UCSD-AML1 (cell line): Measurements from ENCODE around the gene NMNAT1.
"Not testable (repeated sequence)": the region's sequence is repeated elsewhere in the genome, so short reads cannot be mapped to it uniquely, and the experiment has no call there.

ENCODE experiments used
- DNase-seq: peaks from one replicate; lab custom pipeline; 2025; ENCODE audit not compliant: unreplicated experiment; lab: John Stamatoyannopoulos, UW

The NMNAT1 gene

DNA sequence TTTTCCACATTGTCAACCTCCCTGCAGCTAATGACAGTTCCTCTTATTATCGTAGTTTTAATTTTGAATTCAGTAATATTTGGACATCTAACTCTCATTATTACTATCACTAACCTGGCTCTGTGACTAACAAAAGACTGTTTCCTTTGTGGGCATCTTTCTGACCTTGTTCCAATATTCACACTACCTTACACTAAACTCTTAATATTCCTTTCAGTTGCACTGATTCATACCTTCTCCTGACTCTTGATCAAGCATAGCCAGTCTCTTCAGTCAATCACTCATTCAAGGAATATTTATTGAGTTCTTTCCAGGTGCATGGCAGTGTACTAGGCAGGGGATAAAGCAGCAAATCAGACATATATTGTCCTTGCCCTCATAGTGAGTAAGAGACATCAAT lies 25.4 kb upstream of the NMNAT1 start:
- no peak for DNase-seq

DNA sequence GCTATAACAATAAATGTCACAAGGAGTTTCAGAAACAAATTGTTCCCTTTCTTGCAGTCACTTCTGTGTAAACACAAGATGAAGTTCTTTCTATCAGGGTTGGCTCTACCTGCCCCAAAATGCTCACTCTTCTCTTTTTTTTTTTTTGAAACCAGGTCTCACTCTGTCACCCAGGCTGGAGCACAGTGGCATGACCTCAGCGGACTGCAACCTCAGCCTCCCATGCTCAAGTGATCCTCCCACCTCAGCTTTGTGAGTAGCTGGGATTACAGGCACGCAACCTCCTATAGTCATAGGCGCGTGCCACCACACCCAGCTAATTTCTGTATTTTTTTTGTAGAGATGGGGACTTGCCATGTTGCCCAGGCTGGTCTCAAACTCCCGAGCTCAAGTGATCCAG lies 22.7 kb upstream of the NMNAT1 start:
- no peak for DNase-seq

DNA sequence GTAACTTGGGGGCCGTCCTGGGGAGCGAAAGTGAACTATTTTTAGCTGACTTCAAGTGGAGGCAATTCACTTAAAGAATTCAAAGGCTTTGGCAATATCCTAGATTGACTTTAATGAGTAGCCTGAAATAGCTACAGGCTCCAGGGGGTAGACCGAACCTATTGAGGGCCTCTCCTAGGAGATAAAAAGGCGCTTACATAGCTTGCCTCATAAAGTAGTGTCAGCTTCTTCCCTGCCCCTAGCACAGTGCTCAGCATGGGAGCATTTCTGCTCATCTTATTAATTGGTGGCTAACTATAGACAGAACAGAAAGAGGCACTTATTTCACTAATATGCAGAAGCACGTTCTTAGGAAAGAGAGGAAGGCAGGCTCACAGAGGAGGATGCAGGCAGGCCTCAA lies 20.9 kb upstream of the NMNAT1 start:
- DNase-seq: no peak

DNA sequence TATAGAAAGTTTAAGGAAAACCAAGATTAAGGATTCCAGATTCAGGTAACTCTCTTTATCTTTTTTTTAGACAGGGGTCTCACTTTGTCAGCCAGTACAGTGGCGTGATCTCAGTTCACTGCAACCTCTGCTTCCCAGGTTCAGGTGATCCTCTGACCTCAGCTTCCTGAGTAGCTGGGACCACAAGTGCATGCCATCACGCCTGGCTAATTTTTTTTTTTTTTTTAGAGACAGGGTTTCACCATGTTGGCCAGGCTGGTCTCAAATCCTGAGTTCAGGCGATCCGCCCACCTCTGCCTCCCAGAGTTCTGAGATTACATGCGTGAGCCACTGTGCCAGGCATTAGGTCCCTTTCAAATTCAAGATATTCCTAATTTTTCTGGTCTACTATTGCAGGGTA lies 16.0 kb upstream of the NMNAT1 start:
- DNase-seq: no peak

DNA sequence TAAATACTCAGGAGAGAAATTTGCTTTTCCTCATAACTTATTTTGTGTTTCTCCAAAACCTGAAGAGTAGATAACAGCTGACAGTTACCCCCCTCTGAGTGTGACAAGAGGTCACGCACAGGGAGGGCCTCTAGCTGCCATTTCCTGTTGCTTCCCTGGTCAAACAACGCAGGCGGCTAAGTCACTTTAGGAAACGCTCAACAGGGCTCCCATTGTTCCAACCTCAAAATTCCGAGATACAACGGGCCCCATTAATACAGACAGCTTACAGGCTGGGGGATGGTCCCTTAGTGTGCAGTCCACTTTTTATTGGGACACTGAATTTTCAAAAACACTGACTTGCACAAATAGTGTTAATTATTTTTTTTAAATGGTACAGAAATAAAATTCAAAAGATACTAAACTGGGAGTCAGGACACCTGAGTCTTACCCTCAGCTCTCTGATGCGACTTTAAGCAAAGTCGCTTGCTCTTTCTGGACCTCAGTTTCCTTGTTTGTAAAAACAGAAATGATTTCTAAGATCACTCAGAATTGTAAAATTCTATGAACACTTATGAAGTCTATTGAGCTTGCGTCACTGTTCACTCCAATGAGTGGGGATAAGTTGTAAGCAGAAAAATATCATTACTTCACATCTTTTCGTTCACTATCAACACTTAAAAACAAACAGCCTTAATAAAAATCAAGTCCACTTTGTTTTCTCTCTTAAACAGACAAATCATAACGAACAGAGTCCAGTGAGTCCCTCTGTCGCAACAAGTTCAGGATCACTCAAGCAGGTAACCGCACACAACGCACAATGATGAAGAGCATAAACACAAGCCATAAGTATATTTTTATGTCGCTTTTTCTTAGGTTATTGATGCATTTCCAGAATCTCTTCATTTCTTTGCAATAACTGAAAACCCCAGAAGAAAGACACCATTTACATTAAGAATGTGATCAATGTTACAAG lies 13.6 kb upstream of the NMNAT1 start:
- peak; percentile 17 for DNase-seq

DNA sequence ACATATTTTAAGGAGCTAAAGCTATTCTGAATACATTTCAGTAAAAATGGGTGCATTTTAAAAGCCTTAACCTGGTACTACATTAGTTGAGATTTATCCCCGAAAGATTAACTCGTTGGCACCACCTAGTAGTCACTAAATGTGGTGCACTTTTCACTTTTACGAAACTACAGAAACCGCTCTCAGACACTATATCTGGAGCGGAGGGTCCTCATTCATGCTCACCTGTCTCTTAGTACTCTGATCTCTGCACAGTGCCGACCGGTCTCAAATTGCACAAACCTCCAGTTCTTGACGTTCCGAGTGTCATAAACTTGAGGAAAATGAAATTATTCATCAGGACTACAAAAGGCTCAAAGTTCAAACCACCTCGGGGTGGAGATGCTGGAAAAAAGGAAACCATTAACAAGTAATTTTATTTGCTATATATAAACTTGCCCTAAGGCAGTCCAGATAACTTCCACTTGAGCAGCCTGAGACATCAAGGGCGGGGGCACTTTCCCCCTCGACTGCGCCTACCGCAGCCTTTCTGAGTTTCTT lies 806 bp upstream of the NMNAT1 start:
- peak; percentile 47 for DNase-seq

DNA sequence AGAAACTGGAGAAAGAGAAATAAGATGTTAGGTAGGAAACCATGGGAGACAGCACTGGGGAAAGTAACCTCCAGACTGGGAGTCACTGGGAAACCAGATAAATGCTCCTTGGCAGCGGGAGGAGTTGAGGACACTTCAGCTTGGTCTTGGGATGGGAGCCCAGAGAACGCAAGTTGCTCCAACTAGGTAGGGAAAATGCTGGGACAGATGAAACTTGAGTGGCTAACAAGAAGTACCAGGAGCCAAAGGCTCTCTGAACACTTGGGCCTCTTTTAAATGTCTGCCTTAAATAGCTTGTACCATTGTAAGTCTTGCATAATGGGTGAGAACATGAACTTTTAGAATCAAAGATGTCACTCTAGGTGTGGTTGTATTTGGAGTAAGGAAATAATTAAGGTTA lies 3.0 kb downstream of the NMNAT1 start:
- DNase-seq: no peak

DNA sequence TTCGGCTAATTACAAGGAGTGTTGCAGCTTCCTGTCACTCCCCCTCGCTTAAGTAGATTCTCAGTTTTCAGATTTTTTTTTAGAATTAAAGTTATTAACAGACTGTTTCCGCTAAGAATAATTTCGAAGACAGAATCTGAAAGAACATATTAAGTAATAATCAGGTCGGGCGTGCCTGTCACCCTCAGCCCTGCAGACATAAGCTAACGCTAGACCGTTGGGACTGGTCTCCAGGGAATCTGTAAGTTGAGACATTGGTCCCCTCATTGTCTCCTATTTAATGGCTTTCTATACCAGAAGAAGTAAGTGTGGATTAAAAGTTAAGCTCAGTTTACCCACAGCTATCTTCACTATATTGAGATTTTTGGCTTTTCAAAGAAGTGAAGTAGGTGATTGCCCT lies 14.5 kb downstream of the NMNAT1 start:
- no peak for DNase-seq

DNA sequence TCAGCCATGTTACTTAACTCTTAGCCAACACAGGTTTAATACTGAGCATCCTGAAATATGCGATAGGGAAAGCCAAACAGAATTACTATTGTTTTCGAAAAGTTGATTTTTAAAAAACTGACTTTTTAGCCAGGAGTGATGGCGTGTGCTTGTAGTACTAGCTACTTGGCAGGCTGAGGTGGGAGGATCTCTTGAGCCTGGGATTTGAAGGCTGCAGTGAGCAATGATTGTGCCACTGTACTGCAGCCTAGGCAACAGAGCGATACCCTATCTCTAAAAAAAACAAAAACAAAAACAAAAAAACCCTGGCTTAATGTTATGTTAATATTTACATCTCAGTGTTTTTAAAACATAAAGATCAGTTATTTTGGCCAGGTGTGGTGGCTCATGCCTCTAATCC lies 16.7 kb downstream of the NMNAT1 start:
- no peak for DNase-seq

DNA sequence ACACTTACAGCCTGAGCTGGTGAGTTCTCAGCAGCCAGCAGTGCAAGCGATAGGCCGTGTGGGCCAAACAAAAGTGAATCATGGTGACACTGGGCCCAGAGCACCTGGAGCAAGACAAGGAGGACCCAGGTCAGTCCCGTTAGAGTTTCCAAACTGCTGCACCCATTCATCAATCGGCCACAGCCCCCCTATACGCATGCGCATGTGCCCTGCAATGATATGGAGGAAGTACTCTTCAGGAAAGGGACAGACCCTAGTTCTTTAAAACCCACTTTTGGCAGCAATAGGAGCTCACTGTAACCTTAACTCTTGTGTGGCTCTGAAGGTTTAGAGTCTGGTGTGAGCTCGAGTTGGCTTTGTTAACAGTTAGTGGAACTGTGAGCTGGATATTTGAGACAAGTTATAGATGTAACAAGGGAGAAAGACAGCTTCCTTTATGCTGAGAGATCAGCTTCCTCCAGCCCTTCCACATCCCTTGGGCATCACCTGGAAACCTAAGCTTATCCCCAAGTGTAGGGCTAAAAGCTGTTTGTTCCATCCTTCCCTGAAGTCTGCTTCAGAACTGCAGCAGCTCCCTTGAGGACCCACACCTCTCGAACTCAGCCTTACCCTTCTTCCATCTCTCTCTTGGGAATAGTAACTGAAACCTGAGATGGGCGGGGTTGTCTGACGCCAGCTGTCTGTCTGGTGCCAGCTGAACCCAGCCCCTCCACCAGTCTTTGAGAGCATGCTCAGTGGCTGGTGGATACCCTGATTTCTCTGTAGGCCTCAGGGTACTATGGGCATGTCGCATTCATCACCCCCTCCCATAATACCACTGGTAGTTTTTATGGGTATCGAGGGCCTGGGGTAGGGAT lies 17.7 kb downstream of the NMNAT1 start:
- DNase-seq: no peak

DNA sequence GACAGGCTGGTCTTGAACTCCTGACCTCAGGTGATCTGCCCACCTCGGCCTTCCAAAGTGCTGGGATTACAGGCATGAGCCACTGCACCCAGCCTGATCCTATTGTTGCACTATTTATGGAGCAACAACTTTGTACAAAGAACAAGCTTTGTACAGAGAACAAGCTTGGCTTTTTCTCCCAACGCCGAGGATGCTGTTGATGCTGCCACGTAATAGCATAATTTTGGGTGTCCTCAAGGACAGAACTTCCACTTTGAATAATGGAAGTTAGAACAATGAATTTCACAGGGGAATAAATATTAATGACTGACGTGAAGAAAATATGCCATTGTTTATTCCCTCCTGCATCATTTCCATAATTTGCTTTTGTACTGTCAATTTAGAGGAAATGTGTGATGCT lies 41.0 kb downstream of the NMNAT1 start:
- DNase-seq: no peak

DNA sequence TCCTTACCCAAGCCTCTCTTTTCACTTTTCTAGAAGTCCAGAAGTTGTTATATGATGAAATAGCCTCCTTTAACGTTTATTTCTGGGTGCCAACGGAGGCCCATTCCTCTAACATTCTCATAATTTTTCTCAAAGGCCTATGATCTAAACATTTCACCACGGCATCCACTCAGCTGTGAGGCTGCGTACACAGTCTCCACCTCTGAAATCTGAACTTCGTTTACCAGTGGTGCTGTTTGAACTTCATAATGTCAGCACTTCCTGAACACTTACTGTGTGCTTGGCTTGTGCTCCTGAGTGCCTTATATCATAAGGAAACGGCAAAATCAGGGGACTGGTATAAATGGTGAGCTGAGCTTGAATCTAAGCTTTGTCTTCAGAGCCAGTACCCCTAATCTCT lies 41.7 kb downstream of the NMNAT1 start:
- no peak for DNase-seq

DNA sequence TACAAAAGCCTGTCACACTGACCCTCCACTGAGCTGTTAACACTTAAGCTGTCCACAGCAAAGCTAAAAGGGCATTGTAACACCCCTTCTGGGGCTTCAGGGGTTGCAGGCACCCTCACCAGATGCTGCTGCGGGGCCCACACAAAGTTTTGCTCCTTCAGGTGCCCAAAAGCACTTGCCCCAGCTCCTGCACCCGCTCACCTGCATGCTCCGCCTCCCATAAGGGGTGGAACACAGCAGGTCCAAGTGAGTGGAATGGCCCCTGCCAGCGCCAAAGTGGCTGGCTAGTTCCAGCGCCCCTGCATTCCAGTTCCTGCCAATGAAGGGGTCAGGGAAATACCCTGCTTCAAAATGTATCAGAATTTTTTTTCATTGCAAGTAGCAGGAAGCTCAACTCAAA lies 46.5 kb downstream of the NMNAT1 start:
- no peak for DNase-seq

DNA sequence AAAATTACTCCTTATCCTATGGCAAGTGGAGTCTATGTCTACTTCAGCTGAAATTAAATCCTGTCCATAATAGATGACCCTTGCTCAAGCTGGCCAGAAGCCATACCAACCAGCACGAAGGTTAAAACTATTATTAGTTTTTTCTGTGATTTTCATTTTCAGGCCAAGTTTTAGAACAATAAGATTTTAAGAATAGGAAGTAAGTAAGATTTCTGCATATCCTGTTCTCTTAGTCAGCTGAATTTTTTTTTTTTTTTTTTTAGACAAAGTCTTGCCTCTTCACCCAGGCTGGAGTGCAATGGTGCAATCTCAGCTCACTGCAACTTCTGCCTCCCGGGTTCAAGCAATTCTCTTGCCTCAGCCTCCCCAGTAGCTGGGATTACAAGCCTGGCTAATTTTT lies 47.7 kb downstream of the NMNAT1 start:
- no peak for DNase-seq

DNA sequence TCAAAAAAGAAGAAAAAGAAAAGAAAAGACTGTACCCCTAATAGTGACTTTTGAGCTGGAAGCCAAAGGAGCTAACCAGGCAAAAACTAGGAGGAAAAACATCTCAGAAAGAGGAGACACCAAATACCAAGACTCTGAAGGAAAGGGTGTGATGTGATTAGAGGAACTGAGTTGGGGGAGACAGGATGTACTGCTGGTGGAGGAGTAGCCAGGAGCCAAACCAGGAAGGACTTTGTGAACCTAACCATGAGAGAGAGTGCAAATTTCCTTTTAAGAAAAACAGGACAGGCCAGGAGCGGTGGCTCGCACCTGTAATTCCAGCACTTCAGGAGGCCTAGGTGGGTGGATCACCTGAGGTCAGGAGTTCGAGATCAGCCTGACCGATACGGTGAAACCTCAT lies 49.6 kb downstream of the NMNAT1 start:
- no peak for DNase-seq

DNA sequence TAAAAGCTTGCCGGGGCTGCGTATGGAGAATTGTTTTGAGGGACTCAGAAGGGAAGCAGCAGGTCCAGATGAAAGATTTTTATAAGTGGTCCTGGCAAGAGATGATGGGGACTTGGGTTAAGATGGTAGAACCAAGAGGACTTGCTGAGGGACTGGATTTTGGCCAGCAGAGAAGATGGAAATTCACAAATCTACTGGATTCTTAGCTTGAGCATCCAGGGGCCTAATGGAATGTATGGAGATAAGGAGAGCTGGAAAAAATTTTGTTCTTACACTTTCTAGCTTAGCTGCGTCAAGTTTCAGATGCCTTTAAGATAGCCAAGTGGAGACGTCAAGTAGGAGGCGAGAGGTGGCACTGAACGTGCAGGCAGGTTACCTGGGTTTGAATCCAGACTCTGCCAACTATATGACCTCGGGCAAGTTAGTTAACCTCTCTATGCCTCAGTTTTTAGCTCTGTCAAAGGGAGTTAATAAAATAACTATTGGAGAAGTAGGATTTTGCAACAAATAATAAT lies 50.3 kb downstream of the NMNAT1 start:
- DNase-seq: no peak

DNA sequence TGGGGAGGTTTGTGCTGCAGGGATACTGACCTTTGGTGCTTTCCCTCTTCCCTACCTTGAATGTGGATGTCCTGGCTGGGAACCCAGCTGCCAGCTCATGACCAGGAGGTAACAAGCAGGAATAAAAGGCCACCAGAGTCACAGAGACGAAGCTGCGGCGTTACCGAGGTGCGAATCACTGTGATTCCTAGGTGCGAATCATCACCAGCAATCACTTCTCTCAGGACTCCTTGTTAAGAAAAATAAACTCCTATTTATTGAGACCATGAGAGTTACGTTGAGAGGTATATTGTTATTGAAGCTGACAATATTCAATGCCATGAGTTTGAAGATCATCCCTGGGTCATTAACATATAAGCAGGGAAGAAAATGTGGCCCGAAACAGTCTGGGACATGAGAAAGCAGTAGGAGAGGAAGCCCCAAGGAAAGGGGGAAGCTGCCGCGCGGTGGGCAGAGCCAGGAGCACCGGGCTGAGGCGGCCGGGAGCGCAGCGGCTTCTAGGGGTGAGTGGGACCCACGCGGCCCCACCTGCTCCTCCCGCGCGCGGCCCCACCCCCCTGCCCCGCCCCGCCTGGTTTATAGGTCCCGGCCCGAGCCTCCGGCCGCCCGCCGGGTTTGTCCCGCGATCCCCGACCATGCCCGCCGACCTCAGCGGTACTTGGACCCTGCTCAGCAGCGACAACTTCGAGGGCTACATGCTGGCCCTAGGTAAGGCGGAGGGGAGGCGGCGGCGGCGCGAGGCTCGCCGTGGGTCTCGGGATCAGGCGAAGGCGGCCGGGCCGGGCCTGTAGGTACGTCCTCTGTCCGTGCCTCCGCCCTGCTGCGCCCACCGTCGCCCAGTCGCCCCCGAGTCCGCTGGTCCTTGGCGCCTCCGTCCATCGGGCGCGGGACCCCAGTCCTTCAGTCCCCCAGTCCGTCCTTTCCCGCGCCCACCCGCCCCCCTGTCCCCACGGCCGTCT lies 53.6 kb downstream of the NMNAT1 start, which contains the start of gene RBP7:
Gene RBP7 (plus strand): TSS at position 605 of the 959 bp plus-strand sequence. CDS start 31 bp downstream, at position 636.
- DNase-seq: no peak

DNA sequence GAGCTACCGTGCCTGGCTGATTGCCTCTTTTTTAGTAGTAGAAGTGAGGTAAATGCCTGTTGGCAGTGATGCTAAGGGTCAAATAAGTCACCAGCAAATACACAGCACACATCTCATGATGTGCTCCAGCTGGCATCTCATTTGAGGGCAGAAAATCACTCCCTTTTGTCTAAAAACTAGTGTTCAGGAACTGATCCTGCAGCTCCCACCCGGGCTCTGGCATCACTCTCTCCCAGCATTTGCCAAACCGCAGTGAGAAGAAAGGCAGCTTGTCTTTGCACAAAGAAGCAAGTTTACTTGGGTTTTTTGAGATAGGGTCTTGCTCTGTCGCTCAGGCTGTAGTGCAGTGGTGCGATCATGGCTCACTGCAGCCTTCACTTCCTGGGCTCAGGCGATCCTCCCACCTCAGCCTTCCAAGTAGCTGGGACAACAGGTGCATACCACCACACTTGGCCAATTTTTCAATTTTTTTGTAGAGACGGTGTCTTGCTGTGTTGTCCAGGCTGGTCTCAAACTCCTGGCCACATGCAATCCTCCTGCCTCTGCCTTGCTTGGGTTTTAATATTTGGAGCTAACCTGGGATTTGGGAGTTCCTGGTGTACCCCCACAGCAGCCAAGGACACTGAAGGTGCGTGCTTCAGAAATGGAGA lies 57.9 kb downstream of the NMNAT1 start:
- no peak for DNase-seq

DNA sequence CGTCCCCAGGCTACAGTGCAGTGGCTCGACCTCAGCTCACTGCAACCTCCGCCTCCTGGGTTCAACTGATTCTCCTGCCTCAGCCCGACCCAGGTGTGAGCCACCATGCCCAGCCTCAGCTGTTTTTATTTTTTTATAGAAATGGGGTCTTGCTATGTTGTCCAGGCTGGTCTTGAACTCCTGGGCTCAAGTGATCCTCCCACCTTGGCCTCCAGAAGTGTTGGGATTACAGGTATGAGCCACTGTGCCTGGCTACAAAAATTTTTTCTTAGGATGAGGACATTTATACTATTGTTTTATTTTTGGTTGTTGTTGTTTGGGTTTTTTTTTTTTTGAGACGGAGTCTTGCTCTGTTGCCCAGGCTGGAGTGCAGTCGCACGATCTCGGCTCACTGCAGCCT lies 62.0 kb downstream of the NMNAT1 start:
- not testable (repeated sequence) for DNase-seq

DNA sequence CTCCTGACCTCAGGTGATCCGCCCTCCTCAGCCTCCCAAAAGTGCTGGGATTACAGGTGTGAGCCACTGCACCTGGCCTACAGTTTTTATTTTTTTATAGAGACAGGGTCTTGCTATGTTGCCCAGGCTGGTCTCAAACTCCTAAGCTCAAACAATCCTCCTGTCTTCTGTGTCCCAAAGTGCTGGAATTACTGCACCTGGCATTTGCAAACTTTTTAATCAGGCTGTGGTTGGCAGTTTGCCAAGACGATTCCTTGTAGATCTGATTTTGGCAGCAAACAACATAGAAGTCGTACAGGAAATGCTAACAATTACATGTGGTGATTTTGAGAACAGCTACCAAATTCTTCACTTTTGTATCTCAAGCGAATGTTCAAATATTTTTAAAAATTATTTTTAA lies 63.9 kb downstream of the NMNAT1 start:
- no peak for DNase-seq
